H9 (cell line): ENCODE results near the gene GXYLT2. TPM values are rescaled to one million over a fixed set of nuclear protein-coding genes. Genes with fewer than 3 reads are reported as not detected.

Experiments used
- DNase-seq: peaks from one replicate; pipeline ENCODE4 v3.0.0-alpha.2; 2017
- H2AFZ ChIP-seq: one replicate; pipeline ENCODE4 v1.6.1; 2013; ENCODE audit warnings: mild to moderate bottlenecking, low read length, control low read depth, moderate library complexity
- H2AK5ac ChIP-seq: 2 replicates; pipeline ENCODE4 v1.6.1; 2013; ENCODE audit warnings: low read length, control low read depth, mixed read lengths; ENCODE audit not compliant: insufficient read length
- H2BK120ac ChIP-seq: one replicate; pipeline ENCODE4 v1.6.1; 2013; ENCODE audit warnings: low read depth, mild to moderate bottlenecking, low read length, control low read depth, inconsistent platforms; ENCODE audit not compliant: poor library complexity, severe bottlenecking
- H2BK12ac ChIP-seq: 2 replicates; pipeline ENCODE4 v1.6.1; 2013; ENCODE audit warnings: low read length, control low read depth, mixed read lengths, low read depth; ENCODE audit not compliant: insufficient read length
- H2BK15ac ChIP-seq: 2 replicates; pipeline ENCODE4 v1.6.1; 2013; ENCODE audit warnings: low read depth, low read length, control low read depth
- H2BK20ac ChIP-seq: one replicate; pipeline ENCODE4 v1.6.1; 2013; ENCODE audit warnings: low read depth, mild to moderate bottlenecking, low read length, control low read depth, inconsistent platforms; ENCODE audit not compliant: poor library complexity, severe bottlenecking
- H2BK5ac ChIP-seq: 2 replicates; pipeline ENCODE4 v1.6.1; 2013; ENCODE audit warnings: low read length, control low read depth, mixed read lengths; ENCODE audit not compliant: insufficient read length
- H3K14ac ChIP-seq: 2 replicates; pipeline ENCODE4 v1.6.1; 2013; ENCODE audit warnings: low read length, control low read depth; ENCODE audit not compliant: insufficient read depth
- H3K18ac ChIP-seq: 2 replicates; pipeline ENCODE4 v1.6.1; 2013; ENCODE audit warnings: low read depth, mild to moderate bottlenecking, mixed read lengths, low read length, control low read depth; ENCODE audit not compliant: insufficient read length
- H3K23ac ChIP-seq: 2 replicates; pipeline ENCODE4 v1.6.1; 2013; ENCODE audit warnings: low read length, control low read depth, mixed read lengths, low read depth; ENCODE audit not compliant: insufficient read length
- H3K23me2 ChIP-seq: 2 replicates; pipeline ENCODE4 v1.6.1; 2013; ENCODE audit warnings: low read depth, mild to moderate bottlenecking, mixed read lengths, low read length, control low read depth; ENCODE audit not compliant: insufficient read length, poor library complexity, severe bottlenecking
- H3K27ac ChIP-seq: 2 replicates; pipeline ENCODE4 v1.5.1; 2013; ENCODE audit warnings: low read length, control low read depth, mixed read lengths, low read depth; ENCODE audit not compliant: insufficient read length
- H3K27me3 ChIP-seq: 2 replicates; pipeline ENCODE4 v1.6.1; 2013; ENCODE audit warnings: low read length, control low read depth, inconsistent platforms; ENCODE audit not compliant: insufficient read depth
- H3K4ac ChIP-seq: 2 replicates; pipeline ENCODE4 v1.6.1; 2013; ENCODE audit warnings: low read depth, mild to moderate bottlenecking, control low read depth, inconsistent platforms, low read length, moderate library complexity
- H3K4me1 ChIP-seq: 2 replicates; pipeline ENCODE4 v1.6.1; 2013; ENCODE audit warnings: low read length, control low read depth, inconsistent platforms; ENCODE audit not compliant: insufficient read depth
- H3K4me2 ChIP-seq: 2 replicates; pipeline ENCODE4 v1.6.1; 2013; ENCODE audit warnings: low read length, control low read depth, mixed read lengths; ENCODE audit not compliant: insufficient read length, insufficient read depth
- H3K56ac ChIP-seq: 2 replicates; pipeline ENCODE4 v1.6.1; 2013; ENCODE audit warnings: low read depth, mild to moderate bottlenecking, mixed read lengths, low read length, control low read depth; ENCODE audit not compliant: insufficient read length
- H3K79me1 ChIP-seq: 2 replicates; pipeline ENCODE4 v1.6.1; 2013; ENCODE audit warnings: low read depth, mild to moderate bottlenecking, moderate library complexity, low read length, control low read depth, inconsistent platforms; ENCODE audit not compliant: insufficient read depth, poor library complexity, severe bottlenecking
- H3K79me2 ChIP-seq: 2 replicates; pipeline ENCODE4 v1.6.1; 2013; ENCODE audit warnings: low read length, control low read depth, inconsistent platforms; ENCODE audit not compliant: insufficient read depth
- H3K9ac ChIP-seq: 2 replicates; pipeline ENCODE4 v1.6.1; 2013; ENCODE audit warnings: low read length, control low read depth, mixed read lengths; ENCODE audit not compliant: insufficient read length; ENCODE audit errors: extremely low read depth
- H3K9me3 ChIP-seq: one replicate; pipeline ENCODE4 v1.6.1; 2013; ENCODE audit warnings: low read depth, low read length, inconsistent platforms; ENCODE audit not compliant: control insufficient read depth
- H3T11ph ChIP-seq: one replicate; pipeline ENCODE4 v1.6.1; 2013; ENCODE audit warnings: mild to moderate bottlenecking, low read length, control low read depth, inconsistent platforms
- H4K20me1 ChIP-seq: one replicate; pipeline ENCODE4 v1.6.1; 2013; ENCODE audit not compliant: control insufficient read depth, insufficient read length, insufficient read depth
- H4K5ac ChIP-seq: 2 replicates; pipeline ENCODE4 v1.6.1; 2013; ENCODE audit warnings: low read depth, mild to moderate bottlenecking, mixed read lengths, low read length, control low read depth; ENCODE audit not compliant: insufficient read length
- H4K8ac ChIP-seq: replicated peaks from 2 replicates; pipeline ENCODE4 v1.6.1; 2013; ENCODE audit warnings: low read length, control low read depth, mixed read lengths, low read depth; ENCODE audit not compliant: insufficient read length
- H4K91ac ChIP-seq: 2 replicates; pipeline ENCODE4 v1.6.1; 2013; ENCODE audit warnings: low read depth, mild to moderate bottlenecking, moderate library complexity, mixed read lengths, low read length, control low read depth; ENCODE audit not compliant: insufficient read length
- H3K27ac Mint-ChIP-seq, 3 experiments: 2 replicates in 2 of 3; 3 replicates in 1 of 3; pipeline ENCODE4 v1.8.0; 2020 to 2021; ENCODE audit warnings: mixed read lengths in 3 of 3, mild to moderate bottlenecking in 1 of 3, moderate library complexity in 1 of 3
- H3K27me3 Mint-ChIP-seq: 2 replicates; pipeline ENCODE4 v1.8.0; 2021; ENCODE audit warnings: low read depth, mild to moderate bottlenecking, moderate library complexity, mixed read lengths
- H3K36me3 Mint-ChIP-seq, 3 experiments: 2 replicates in 2 of 3; 3 replicates in 1 of 3; pipeline ENCODE4 v1.8.0; 2020 to 2021; ENCODE audit warnings: low read depth in 3 of 3, mixed read lengths in 3 of 3; ENCODE audit not compliant: insufficient read depth in 1 of 3
- H3K4me1 Mint-ChIP-seq, 2 experiments: 2 replicates each; pipeline ENCODE4 v1.8.0; 2020; ENCODE audit warnings: mixed read lengths in 2 of 2
- H3K4me3 Mint-ChIP-seq, 2 experiments: 2 replicates in 1 of 2; 3 replicates in 1 of 2; pipeline ENCODE4 v1.8.0; 2020 to 2021; ENCODE audit warnings: mild to moderate bottlenecking in 2 of 2, mixed read lengths in 2 of 2, moderate library complexity in 1 of 2
- H3K9me3 Mint-ChIP-seq, 2 experiments: 2 replicates in 1 of 2; 3 replicates in 1 of 2; pipeline ENCODE4 v1.8.0; 2020; ENCODE audit warnings: mild to moderate bottlenecking in 2 of 2, mixed read lengths in 2 of 2, moderate library complexity in 1 of 2
- CTCF ChIP-seq: fragments of 200-600 bp; sonication (generic); conservative IDR thresholded peaks from 3 replicates; pipeline ENCODE4 v1.8.0; 2021; ENCODE audit warnings: antibody characterized with exemption, mild to moderate bottlenecking
- WGBS: extraction: QIAGEN DNeasy Blood & Tissue Kit; methylation state at CpG from one replicate; pipeline ENCODE4 v1.1.7; 2013; ENCODE audit warnings: missing lambda C conversion rate, low lambda C conversion rate, mixed read lengths; ENCODE audit not compliant: insufficient read length; ENCODE audit errors: extremely low coverage; 5-methylcytosine and 5-hydroxymethylcytosine counted together
- total RNA-seq: library from RNA; stranded (reverse); gene quantifications from 2 replicates; pipeline ENCODE4 v1.2.1, GENCODE V29; 2021

The GXYLT2 gene
- total RNA-seq, 1 experiment from 2014 or later, result 2.0 TPM

- Histone ChIP-seq H3K23me2 (peaks cover 6% of the 10 kb centered on the region), H2BK120ac (no peak overlapping the region), H4K8ac (no peak overlapping the region), H3K4me1 (peaks cover 4% of the 10 kb centered on the region; the same call in 1 of the 2 replicates), H3K23ac (no peak overlapping the region), H2AK5ac (no peak overlapping the region), H4K20me1 (no peaks in the 10 kb centered on the region), H3T11ph (no peak overlapping the region), H2BK12ac (no peak overlapping the region), H3K27me3 (peaks cover 4% of the 10 kb centered on the region; the same call in 1 of the 2 replicates), H2BK15ac (no peak overlapping the region), H3K27ac (no peak overlapping the region), H3K79me1 (no peaks in the 10 kb centered on the region), H3K18ac (no peak overlapping the region), H4K91ac (no peak overlapping the region), H3K56ac (no peak overlapping the region), H3K4me2 (no peak overlapping the region), H3K9me3 (no peaks in the 10 kb centered on the region), H3K9ac (no peak overlapping the region), H2AFZ (no peak overlapping the region), H3K4ac (no peak overlapping the region), H2BK20ac (no peak overlapping the region), H2BK5ac (no peak overlapping the region), H3K14ac (no peak overlapping the region), H3K79me2 (no peaks in the 10 kb centered on the region), H4K5ac (no peak overlapping the region)
- H3K27ac Mint-ChIP-seq, result no peak overlapping the region
- H3K27me3 Mint-ChIP-seq, result peaks cover 53% of the 10 kb centered on the region
- H3K4me1 Mint-ChIP-seq, result peaks cover 15 to 23% of the 10 kb centered on the region in 2 experiments
- TF ChIP-seq CTCF, result peak; percentile 89
- no CpG with 5 or more reads among the region's 4 CpGs for WGBS
- peak overlapping the region in 1 of 2 experiments; percentile 22; a peak in 1 of 5 replicates for H3K4me3 Mint-ChIP-seq
- peak; percentile 77 for DNase-seq
- H3K9me3 Mint-ChIP-seq, result no peaks in the 10 kb centered on the region
- H3K36me3 Mint-ChIP-seq, result no peaks in the 10 kb centered on the region
These were observed 5.0 kb downstream of the GXYLT2 start for GRCh38 chr3:72892870-72893269.
